MM.1S (cell line): ENCODE results near the gene STAT3.

Experiments used
- DNase-seq: peaks from one replicate; pipeline ENCODE4 v3.0.0-alpha.2; 2015
- H2AFZ ChIP-seq: fragments of 300-600 bp; sonication (generic); 2 replicates; pipeline ENCODE4 v1.6.0; 2016; ENCODE audit warnings: antibody characterized with exemption, low read length
- H3F3A ChIP-seq: fragments of 300-600 bp; sonication (generic); 2 replicates; pipeline ENCODE4 v1.6.1; 2016; ENCODE audit warnings: mild to moderate bottlenecking, antibody characterized with exemption, low read length, moderate library complexity, mixed read lengths; ENCODE audit not compliant: insufficient read depth
- H3K27ac ChIP-seq: fragments of 300-600 bp; sonication (generic); 2 replicates; pipeline ENCODE4 v1.5.1; 2016; ENCODE audit warnings: mild to moderate bottlenecking, low read length
- H3K27me3 ChIP-seq: fragments of 300-600 bp; sonication (generic); replicated peaks from 2 replicates; pipeline ENCODE4 v1.6.0; 2016; ENCODE audit warnings: low read length; ENCODE audit not compliant: insufficient read depth
- H3K36me3 ChIP-seq: fragments of 300-600 bp; sonication (generic); replicated peaks from 2 replicates; pipeline ENCODE4 v1.6.1; 2016; ENCODE audit warnings: mild to moderate bottlenecking, low read length, mixed read lengths; ENCODE audit not compliant: insufficient read depth
- H3K4me1 ChIP-seq: fragments of 300-600 bp; sonication (generic); 2 replicates; pipeline ENCODE4 v1.6.1; 2016; ENCODE audit warnings: low read length, mixed read lengths
- H3K4me2 ChIP-seq: fragments of 300-600 bp; sonication (generic); 2 replicates; pipeline ENCODE4 v1.6.0; 2016; ENCODE audit warnings: low read depth, low read length
- H3K4me3 ChIP-seq: fragments of 300-600 bp; sonication (generic); 2 replicates; pipeline ENCODE4 v1.5.1; 2016; ENCODE audit warnings: low read length, mixed read lengths
- H3K79me2 ChIP-seq: fragments of 300-600 bp; sonication (generic); 2 replicates; pipeline ENCODE4 v1.6.1; 2016; ENCODE audit warnings: mixed run types, low read length, mixed read lengths
- H3K9ac ChIP-seq: fragments of 300-600 bp; sonication (generic); 2 replicates; pipeline ENCODE4 v1.6.1; 2016; ENCODE audit warnings: low read length, mixed read lengths
- H3K9me2 ChIP-seq: fragments of 300-600 bp; sonication (generic); replicated peaks from 2 replicates; pipeline ENCODE4 v1.6.1; 2016; ENCODE audit warnings: mild to moderate bottlenecking, low read length, mixed read lengths; ENCODE audit not compliant: insufficient read depth
- H3K9me3 ChIP-seq: fragments of 300-600 bp; sonication (generic); replicated peaks from 2 replicates; pipeline ENCODE4 v1.6.1; 2016; ENCODE audit warnings: mild to moderate bottlenecking, low read length, mixed read lengths; ENCODE audit not compliant: insufficient read depth
- H4K20me1 ChIP-seq: fragments of 300-600 bp; sonication (generic); 2 replicates; pipeline ENCODE4 v1.6.1; 2016; ENCODE audit warnings: mild to moderate bottlenecking, low read length, moderate library complexity, mixed read lengths; ENCODE audit not compliant: insufficient read depth
- EZH2 ChIP-seq: fragments of 300-600 bp; sonication (generic); optimal IDR thresholded peaks from 2 replicates; pipeline ENCODE3; 2017; ENCODE audit warnings: low read depth, mild to moderate bottlenecking, antibody characterized with exemption, low read length, mixed read lengths
- EZH2phosphoT487 ChIP-seq: fragments of 300-600 bp; sonication (generic); IDR thresholded peaks from 2 replicates; pipeline ENCODE4 v1.6.1; 2018; ENCODE audit warnings: antibody characterized with exemption, low read length
- TF ChIP-seq, protein P1 (sequence below): fragments of 300-600 bp; sonication (generic); IDR thresholded peaks from 2 replicates; pipeline ENCODE4 v1.5.1; 2016; ENCODE audit warnings: antibody characterized with exemption, low read length, mixed read lengths

The STAT3 gene

DNA sequence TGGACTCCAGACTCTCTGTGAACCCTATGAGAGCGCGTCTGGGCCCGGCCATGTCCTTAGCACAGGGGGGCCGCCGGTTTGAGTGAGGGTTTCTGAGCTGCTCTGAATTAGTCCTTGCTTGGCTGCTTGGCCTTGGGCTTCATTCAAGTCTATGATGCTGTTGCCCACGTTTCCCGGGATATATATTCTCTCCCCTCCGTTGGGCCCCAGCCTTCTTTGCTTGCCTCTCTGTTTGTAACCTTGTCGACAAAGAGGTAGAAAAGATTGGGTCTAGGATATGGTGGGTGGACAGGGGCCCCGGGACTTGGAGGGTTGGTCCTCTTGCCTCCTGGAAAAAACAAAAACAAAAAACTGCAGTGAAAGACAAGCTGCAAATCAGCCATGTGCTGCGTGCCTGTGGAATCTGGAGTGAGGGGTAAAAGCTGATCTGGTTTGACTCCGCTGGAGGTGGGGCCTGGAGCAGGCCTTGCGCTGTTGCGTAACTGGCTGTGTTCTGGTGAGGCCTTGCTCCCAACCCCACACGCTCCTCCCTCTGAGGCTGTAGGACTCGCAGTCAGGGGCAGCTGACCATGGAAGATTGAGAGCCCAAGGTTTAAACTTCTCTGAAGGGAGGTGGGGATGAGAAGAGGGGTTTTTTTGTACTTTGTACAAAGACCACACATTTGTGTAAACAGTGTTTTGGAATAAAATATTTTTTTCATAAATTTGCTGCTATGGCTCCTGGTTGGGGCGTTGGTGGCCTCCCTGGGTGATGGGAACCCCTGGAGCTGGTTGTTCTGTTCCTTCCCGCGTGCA, 76.8 kb downstream of the STAT3 start:
- H3K4me2 ChIP-seq: no peak overlapping the region
- no peak overlapping the region for H3K4me3 ChIP-seq
- H3F3A ChIP-seq: no peaks in the 10 kb centered on the region
- peaks cover 8% of the 10 kb centered on the region; the same call in 1 of the 2 replicates for H3K4me1 ChIP-seq
- no peaks in the 10 kb centered on the region for H3K9me3 ChIP-seq
- no peaks in the 10 kb centered on the region for H3K27me3 ChIP-seq
- TF ChIP-seq, protein P1, sequence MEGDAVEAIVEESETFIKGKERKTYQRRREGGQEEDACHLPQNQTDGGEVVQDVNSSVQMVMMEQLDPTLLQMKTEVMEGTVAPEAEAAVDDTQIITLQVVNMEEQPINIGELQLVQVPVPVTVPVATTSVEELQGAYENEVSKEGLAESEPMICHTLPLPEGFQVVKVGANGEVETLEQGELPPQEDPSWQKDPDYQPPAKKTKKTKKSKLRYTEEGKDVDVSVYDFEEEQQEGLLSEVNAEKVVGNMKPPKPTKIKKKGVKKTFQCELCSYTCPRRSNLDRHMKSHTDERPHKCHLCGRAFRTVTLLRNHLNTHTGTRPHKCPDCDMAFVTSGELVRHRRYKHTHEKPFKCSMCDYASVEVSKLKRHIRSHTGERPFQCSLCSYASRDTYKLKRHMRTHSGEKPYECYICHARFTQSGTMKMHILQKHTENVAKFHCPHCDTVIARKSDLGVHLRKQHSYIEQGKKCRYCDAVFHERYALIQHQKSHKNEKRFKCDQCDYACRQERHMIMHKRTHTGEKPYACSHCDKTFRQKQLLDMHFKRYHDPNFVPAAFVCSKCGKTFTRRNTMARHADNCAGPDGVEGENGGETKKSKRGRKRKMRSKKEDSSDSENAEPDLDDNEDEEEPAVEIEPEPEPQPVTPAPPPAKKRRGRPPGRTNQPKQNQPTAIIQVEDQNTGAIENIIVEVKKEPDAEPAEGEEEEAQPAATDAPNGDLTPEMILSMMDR: no peak
- no peak for TF ChIP-seq EZH2phosphoT487
- TF ChIP-seq EZH2: no peak
- no peak overlapping the region for H3K9ac ChIP-seq
- no peak for DNase-seq
- H3K27ac ChIP-seq: no peak overlapping the region
- H2AFZ ChIP-seq: no peak overlapping the region
- no peaks in the 10 kb centered on the region for H3K9me2 ChIP-seq
- no peaks in the 10 kb centered on the region for H3K79me2 ChIP-seq
- H3K36me3 ChIP-seq: no peaks in the 10 kb centered on the region
- H4K20me1 ChIP-seq: no peaks in the 10 kb centered on the region

DNA sequence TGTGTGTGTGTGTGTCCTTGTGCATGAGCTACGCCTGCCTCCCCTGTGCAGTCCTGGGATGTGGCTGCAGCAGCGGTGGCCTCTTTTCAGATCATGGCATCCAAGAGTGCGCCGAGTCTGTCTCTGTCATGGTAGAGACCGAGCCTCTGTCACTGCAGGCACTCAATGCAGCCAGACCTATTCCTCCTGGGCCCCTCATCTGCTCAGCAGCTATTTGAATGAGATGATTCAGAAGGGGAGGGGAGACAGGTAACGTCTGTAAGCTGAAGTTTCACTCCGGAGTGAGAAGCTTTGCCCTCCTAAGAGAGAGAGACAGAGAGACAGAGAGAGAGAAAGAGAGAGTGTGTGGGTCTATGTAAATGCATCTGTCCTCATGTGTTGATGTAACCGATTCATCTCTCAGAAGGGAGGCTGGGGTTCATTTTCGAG, 77.4 kb downstream of the STAT3 start:
- no peaks in the 10 kb centered on the region for H3K9me3 ChIP-seq
- no peaks in the 10 kb centered on the region for H3K36me3 ChIP-seq
- H3K4me3 ChIP-seq: no peak overlapping the region
- no peak overlapping the region for H2AFZ ChIP-seq
- no peaks in the 10 kb centered on the region for H3K27me3 ChIP-seq
- DNase-seq: no peak
- H3K4me1 ChIP-seq: peaks cover 7% of the 10 kb centered on the region; the same call in 1 of the 2 replicates
- TF ChIP-seq, protein P1: no peak
- TF ChIP-seq EZH2 (no peak), EZH2phosphoT487 (no peak)
- H4K20me1 ChIP-seq: no peaks in the 10 kb centered on the region
- H3K9ac ChIP-seq: no peak overlapping the region
- no peaks in the 10 kb centered on the region for H3F3A ChIP-seq
- H3K79me2 ChIP-seq: no peaks in the 10 kb centered on the region
- H3K27ac ChIP-seq: no peak overlapping the region
- H3K9me2 ChIP-seq: no peaks in the 10 kb centered on the region
- H3K4me2 ChIP-seq: no peak overlapping the region

DNA sequence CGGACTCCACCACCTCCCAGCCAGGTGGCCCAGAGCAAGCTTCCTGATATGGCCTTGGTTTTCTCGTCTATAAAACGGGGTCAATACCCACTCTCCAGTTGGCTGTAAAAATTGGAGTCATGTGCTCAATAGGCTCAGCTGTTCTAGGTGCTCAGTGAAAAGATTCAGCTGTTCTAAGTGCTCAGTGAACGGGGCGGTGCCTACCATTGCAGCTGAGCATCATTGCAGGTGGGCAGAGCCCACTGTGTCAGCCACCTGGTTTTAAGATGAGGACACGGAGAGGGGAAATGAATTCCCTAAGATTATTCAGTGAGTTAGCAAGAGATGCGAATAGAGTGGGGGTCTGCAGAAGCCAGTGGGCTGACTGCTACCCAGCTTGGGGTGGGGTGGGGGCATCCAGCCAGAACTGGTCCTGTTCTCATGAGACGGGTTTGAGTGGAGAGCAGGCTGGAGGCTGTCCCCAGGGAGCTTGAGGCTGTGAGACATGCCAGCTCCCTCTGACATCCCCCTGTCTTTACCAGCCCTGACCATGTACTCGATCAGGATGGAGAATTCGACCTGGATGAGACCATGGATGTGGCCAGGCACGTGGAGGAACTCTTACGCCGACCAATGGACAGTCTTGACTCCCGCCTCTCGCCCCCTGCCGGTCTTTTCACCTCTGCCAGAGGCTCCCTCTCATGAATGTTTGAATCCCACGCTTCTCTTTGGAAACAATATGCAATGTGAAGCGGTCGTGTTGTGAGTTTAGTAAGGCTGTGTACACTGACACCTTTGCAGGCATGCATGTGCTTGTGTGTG, 78.1 kb downstream of the STAT3 start:
- H3K4me3 ChIP-seq: no peak overlapping the region
- H4K20me1 ChIP-seq: no peaks in the 10 kb centered on the region
- no peaks in the 10 kb centered on the region for H3K27me3 ChIP-seq
- H3K4me2 ChIP-seq: no peak overlapping the region
- no peak overlapping the region for H3K27ac ChIP-seq
- no peak for DNase-seq
- H3K9me3 ChIP-seq: no peaks in the 10 kb centered on the region
- no peaks in the 10 kb centered on the region for H3K79me2 ChIP-seq
- H3F3A ChIP-seq: no peaks in the 10 kb centered on the region
- TF ChIP-seq EZH2 (no peak), EZH2phosphoT487 (no peak)
- TF ChIP-seq, protein P1: no peak
- H3K36me3 ChIP-seq: no peaks in the 10 kb centered on the region
- no peak overlapping the region for H3K9ac ChIP-seq
- H3K9me2 ChIP-seq: no peaks in the 10 kb centered on the region
- H3K4me1 ChIP-seq: peaks cover 1% of the 10 kb centered on the region; the same call in 1 of the 2 replicates
- no peak overlapping the region for H2AFZ ChIP-seq
